Body of pancreas (tissue), 4 donors: ENCODE results near the gene KCNAB1. TPM values are rescaled to one million over a fixed set of nuclear protein-coding genes. Genes with fewer than 3 reads are reported as not detected.

ENCODE experiments used
- ATAC-seq: fragments of 150-250 bp; one replicate; pipeline ENCODE4 v1.9.1; 2016
- DNase-seq, 4 donors: peaks; one replicate each; pipeline ENCODE4 v3.0.0-alpha.2; 2019
- H3K27ac ChIP-seq, 4 donors: fragments of 200-600 bp; sonication (generic); 1 replicate in 3 of 4; 2 replicates in 1 of 4; pipeline versions ENCODE4 v1.5.1 to v1.6.1; 2016 to 2019; ENCODE audit warnings: mild to moderate bottlenecking in 1 of 4, mixed read lengths in 1 of 4, moderate library complexity in 1 of 4
- H3K27me3 ChIP-seq, 2 donors: fragments of 200-600 bp; sonication (generic); one replicate each; pipeline ENCODE4 v1.6.0; 2016; ENCODE audit warnings: mild to moderate bottlenecking in 1 of 2
- H3K36me3 ChIP-seq, 2 donors: fragments of 200-600 bp; sonication (generic); replicated peaks in 1 of 2; 2 replicates each; pipeline ENCODE4 v1.5.1; 2016; ENCODE audit warnings: low read depth in 2 of 2; ENCODE audit not compliant: insufficient read depth in 1 of 2
- H3K4me1 ChIP-seq: fragments of 200-600 bp; sonication (generic); one replicate; pipeline ENCODE4 v1.6.0; 2016
- H3K4me3 ChIP-seq, 2 donors: fragments of 200-600 bp; sonication (generic); 1 replicate in 1 of 2; 2 replicates in 1 of 2; pipeline ENCODE4 v1.5.1; 2016 to 2019
- H3K9me3 ChIP-seq, 3 donors: fragments of 200-600 bp; sonication (generic); 1 replicate in 2 of 3; 2 replicates in 1 of 3; pipeline ENCODE4 v1.5.1; 2016
- POLR2A ChIP-seq, 3 donors: fragments of 450-650 bp; IDR thresholded peaks; one replicate each; pipeline ENCODE4 v1.6.1; 2016; ENCODE audit warnings: antibody characterized with exemption in 3 of 3, mild to moderate bottlenecking in 2 of 3
- WGBS, 2 donors: methylation state at CpG; one replicate each; pipeline ENCODE4 v1.1.5; 2017; 5-methylcytosine and 5-hydroxymethylcytosine counted together
- intact Hi-C: fragments of 100-400 bp; cut with DNase I; formaldehyde crosslinking; loops from one replicate; pipeline ENCODE4 v1.15.1; 2023
- total RNA-seq, 2 donors: library from RNA; depleted of rRNA; stranded (reverse); fragments of >200 nt; gene quantifications; one replicate each; pipeline ENCODE4 v1.1.0, GENCODE V29; 2016
- TF ChIP-seq, protein P1 (sequence below), 7 experiments: fragments of 450-650 bp in 4 of 7; fragments of 200-600 bp in 3 of 7; sonication (generic) in 3 of 7; IDR thresholded peaks; one replicate each; pipeline ENCODE4 v1.5.1; 2016 to 2019; ENCODE audit warnings: antibody characterized with exemption in 7 of 7

KCNAB1 gene
- total RNA-seq, 2 donors from 2014 or later: 5.2 to 5.3 TPM

DNA sequence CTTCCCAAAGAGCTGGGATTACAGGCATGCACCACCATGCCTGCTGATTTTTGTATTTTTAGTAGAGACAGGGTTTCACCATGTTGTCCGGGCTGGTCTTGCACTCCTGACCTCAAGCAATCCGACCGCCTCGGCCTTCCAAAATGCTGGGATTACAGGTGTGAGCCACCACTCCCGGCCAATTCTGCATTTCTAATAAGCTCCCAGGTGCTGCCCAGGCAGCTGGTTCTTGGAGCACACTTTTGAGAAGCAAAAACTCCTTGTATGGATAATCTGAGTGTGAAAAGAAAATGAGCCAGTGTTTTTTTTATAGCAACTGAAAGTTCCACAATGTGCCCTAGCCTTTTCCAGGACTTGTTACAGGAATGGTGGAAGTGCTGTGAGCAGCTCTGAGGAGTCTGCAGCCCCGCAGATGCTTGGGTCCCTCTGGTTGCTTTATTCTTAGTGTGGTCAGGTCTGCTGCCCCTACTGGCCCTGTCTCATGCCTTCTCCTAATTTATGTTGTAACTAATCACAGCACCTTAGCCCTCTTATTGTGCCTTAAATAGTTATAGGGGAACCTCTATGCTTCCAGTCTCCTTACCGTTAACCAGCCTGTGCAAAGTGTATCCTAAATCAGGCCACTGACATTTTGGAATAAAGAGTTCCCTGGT, 13.5 kb upstream of the KCNAB1 start:
- intact Hi-C loops: no loop called here
- no peak overlapping the region for H3K4me3 ChIP-seq
- H3K36me3 ChIP-seq: no peaks in the 10 kb centered on the region
- no peaks in the 10 kb centered on the region for H3K27me3 ChIP-seq
- 67 to 80% methylated on average over 7 of the region's 7 CpGs for WGBS, 2 donors
- H3K27ac ChIP-seq: peak overlapping the region in 2 of 4 donors; percentile 44 to 60
- ATAC-seq: no peak
- peaks cover 39% of the 10 kb centered on the region for H3K4me1 ChIP-seq
- DNase-seq: no peak
- TF ChIP-seq, protein P1, sequence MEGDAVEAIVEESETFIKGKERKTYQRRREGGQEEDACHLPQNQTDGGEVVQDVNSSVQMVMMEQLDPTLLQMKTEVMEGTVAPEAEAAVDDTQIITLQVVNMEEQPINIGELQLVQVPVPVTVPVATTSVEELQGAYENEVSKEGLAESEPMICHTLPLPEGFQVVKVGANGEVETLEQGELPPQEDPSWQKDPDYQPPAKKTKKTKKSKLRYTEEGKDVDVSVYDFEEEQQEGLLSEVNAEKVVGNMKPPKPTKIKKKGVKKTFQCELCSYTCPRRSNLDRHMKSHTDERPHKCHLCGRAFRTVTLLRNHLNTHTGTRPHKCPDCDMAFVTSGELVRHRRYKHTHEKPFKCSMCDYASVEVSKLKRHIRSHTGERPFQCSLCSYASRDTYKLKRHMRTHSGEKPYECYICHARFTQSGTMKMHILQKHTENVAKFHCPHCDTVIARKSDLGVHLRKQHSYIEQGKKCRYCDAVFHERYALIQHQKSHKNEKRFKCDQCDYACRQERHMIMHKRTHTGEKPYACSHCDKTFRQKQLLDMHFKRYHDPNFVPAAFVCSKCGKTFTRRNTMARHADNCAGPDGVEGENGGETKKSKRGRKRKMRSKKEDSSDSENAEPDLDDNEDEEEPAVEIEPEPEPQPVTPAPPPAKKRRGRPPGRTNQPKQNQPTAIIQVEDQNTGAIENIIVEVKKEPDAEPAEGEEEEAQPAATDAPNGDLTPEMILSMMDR (IDR thresholded peaks at IDR 0.05): no peak
- no peak for TF ChIP-seq POLR2A (IDR thresholded peaks at IDR 0.05)
- H3K9me3 ChIP-seq: no peaks in the 10 kb centered on the region

DNA sequence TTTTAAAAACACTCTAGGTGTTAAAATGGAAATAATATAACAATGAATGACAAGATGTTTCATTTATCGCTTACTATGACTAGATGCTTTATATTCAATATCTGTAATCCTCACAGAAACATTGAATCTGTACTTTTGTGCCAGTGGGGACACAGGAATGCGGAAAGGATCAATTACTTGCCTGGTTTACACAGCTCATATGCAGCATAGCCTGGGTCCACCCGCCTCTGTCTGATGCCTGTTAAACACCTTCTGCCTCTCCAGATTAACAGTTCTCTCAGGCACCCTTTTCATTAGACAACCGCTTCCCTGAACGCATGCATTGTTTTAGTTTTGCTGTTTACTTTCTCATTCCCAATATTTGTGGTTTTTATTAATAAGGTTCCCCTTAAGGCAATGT, 12.9 kb upstream of the KCNAB1 start:
- no peak for TF ChIP-seq POLR2A (IDR thresholded peaks at IDR 0.05)
- TF ChIP-seq, protein P1 (IDR thresholded peaks at IDR 0.05): no peak
- peak; percentile 68 for ATAC-seq
- H3K9me3 ChIP-seq: no peaks in the 10 kb centered on the region
- 37 to 49% methylated on average over 5 of the region's 5 CpGs for WGBS, 2 donors
- H3K27ac ChIP-seq: peak overlapping the region in 3 of 4 donors; percentile 6 to 60 (median 44)
- no peaks in the 10 kb centered on the region for H3K36me3 ChIP-seq
- intact Hi-C loops: no loop called here
- peaks cover 33% of the 10 kb centered on the region for H3K4me1 ChIP-seq
- H3K4me3 ChIP-seq: no peak overlapping the region
- no peaks in the 10 kb centered on the region for H3K27me3 ChIP-seq
- DNase-seq: peak in 3 of 4 donors; percentile 15 to 33 (median 20)

DNA sequence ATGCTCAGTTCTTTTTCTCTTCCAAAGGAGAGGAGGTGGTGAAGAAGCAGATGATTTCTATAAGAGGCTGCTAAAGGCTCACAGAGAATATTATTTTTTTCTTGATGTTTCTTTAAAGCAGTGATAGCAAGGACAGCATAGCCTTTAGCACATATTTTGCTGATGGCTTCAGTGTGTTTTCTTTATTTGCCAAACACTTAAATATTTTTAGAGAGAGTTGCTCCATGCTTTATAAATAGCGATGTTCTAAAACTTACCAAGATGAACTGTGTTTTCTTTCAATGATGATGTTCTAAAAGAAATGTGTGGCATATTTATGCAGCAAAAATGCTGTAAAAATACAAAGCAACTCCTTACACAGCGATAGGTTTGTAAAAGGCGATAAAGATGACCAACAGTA, 11.8 kb upstream of the KCNAB1 start:
- Histone ChIP-seq H3K27me3 (no peaks in the 10 kb centered on the region), H3K27ac (peak overlapping the region in 3 of 4 donors; percentile 6 to 60 (median 44)), H3K9me3 (no peaks in the 10 kb centered on the region), H3K4me1 (peaks cover 24% of the 10 kb centered on the region), H3K36me3 (no peaks in the 10 kb centered on the region), H3K4me3 (no peak overlapping the region)
- TF ChIP-seq, protein P1 (IDR thresholded peaks at IDR 0.05): no peak
- TF ChIP-seq POLR2A (IDR thresholded peaks at IDR 0.05): no peak
- no peak for DNase-seq
- intact Hi-C loops: no loop called here
- 77 to 78% methylated on average over 3 of the region's 3 CpGs for WGBS, 2 donors
- no peak for ATAC-seq

DNA sequence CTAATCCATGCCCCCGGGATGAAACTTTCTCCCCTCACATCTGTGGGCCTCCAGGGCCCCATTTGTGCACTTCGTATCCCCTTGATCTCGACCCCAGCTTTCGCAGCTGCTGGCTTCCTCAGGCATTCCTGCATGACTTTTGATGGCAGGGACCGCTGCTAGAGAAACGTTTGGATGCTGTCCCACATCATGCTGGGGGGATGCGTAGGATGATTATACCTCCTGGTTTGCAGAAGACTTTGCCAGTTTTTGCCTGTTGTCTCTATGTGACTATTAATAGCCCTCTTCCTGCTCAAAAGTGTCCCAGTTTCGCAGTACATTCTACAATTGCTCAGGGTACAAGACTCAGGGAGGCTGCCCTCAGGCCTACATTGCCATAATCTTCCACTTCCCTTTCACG, 10.4 kb upstream of the KCNAB1 start:
- H3K4me3 ChIP-seq: no peak overlapping the region
- H3K27me3 ChIP-seq: no peaks in the 10 kb centered on the region
- no peak for DNase-seq
- H3K4me1 ChIP-seq: peaks cover 21% of the 10 kb centered on the region
- H3K9me3 ChIP-seq: no peaks in the 10 kb centered on the region
- no peak for ATAC-seq
- WGBS, 2 donors: 75 to 84% methylated on average over 9 of the region's 9 CpGs
- H3K27ac ChIP-seq: no peak overlapping the region
- intact Hi-C loops: no loop called here
- no peaks in the 10 kb centered on the region for H3K36me3 ChIP-seq
- TF ChIP-seq POLR2A (IDR thresholded peaks at IDR 0.05): no peak
- TF ChIP-seq, protein P1 (IDR thresholded peaks at IDR 0.05): no peak

DNA sequence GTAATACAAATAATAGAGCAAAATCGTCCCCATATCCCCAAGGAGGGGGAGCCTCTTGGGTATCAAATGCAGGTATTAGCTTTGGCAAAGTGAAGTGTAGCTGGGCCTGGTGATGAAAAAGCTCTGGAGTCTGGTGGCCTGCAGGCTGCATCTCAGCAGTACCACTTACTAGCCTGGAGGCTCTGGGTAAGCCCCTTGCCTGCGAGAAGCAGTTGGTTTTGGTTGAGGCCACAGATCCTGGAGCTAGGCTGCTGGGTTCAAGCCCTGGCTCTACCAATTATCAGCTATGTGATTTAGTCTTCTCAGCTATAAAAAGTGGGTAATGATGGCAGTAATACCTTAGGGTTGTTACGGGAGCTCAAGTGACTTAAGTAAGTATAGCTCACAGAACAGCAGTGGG, 6.1 kb downstream of the KCNAB1 start:
- no peak for ATAC-seq

More for the DNA sequence above, 6.1 kb downstream of the KCNAB1 start:
- no peak overlapping the region for H3K4me3 ChIP-seq
- no peak for DNase-seq
- no peaks in the 10 kb centered on the region for H3K4me1 ChIP-seq
- intact Hi-C loops: no loop called here
- no peak overlapping the region for H3K27ac ChIP-seq
- WGBS, 2 donors: 58 to 69% methylated on average over 2 to 3 of the region's 3 CpGs
- TF ChIP-seq, protein P1 (IDR thresholded peaks at IDR 0.05): no peak
- TF ChIP-seq POLR2A (IDR thresholded peaks at IDR 0.05): no peak
- no peaks in the 10 kb centered on the region for H3K36me3 ChIP-seq
- no peaks in the 10 kb centered on the region for H3K27me3 ChIP-seq
- H3K9me3 ChIP-seq: no peaks in the 10 kb centered on the region
